ENCODE data around the gene RALY.

Gene RALY

GRCh38 chr20:34047010-34047687, 53.4 kb downstream of the RALY start:
- no peak for DNase-seq (ENCODE audit: low spot score)

DNA sequence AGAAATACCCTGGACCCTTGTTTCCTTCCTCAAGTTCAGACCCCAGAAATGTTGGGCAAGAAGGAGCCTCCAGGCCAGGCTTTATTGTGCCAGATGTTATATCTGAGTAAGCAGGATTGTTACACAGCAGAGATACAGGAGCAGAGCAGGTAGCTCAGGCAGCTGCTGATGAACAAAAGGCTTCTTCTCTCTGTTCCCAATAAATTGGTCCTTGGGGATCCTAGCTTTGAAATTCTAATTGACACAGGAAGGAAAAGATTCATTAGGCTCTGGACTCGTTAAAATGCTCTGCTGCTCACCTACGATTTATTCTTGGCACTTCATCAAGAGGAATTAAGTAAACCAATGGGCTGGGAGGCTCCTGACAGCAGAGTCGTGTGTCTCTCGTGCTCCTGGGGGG, 54.2 kb downstream of the RALY start:
- DNase-seq (ENCODE audit: low spot score), result no peak

DNA sequence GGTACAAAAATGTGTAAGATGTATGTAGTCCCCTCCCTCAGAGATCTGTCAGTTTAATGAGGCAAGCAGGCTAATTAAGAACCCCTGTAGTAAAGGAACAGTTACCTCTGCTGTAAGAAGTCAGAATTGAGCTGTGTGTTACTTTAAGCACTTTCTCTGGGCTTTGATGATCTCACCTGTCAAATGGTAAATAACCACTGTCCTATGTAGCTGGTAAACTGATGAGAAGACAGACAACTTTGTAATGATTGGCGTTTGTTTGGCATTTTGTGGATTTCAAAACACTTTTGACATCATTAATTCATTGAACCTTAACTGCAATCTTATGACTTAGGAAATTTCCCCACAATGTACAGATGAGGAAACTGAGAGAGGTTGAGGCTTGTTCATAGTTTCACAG, 55.7 kb downstream of the RALY start:
- DNase-seq (ENCODE audit: low spot score), result no peak

DNA sequence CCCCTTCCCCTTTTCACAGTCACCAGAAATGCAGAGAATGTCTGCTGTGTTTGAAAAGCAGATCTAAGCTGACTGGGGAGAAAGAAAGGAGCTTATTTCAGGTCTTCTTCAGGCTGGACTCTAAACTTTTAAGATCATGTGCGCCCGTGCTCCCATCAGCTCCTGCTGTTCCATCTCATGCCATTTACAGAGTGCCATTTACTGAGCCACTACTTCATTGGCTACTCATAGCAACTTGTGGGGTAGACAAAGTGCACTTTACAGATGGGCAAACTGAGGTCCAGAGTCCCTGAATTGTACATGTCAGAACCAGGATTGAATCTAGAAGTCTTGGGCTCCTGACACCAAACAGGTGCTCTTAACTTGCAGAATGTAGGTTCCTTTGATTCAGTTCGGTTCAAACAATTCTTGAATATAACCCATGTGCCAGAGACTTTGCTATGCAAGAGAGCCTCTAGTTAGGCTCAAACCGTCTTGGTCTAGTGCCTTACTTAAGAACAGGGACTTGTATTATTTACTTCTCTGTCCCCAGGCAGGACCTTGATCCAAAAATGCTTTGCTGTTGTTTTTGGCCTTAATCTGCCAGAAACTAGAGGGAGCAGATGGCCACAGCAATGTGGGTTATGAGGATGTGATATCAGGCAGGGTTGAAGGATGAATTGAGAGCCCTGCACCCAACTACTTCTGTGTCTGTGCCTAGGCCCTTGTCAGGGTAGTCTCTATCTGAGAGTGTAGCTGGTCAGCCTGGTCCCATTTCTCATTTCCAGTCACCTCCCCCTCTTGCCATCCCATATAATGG, 56.4 kb downstream of the RALY start:
- peak; percentile 34 for DNase-seq (ENCODE audit: low spot score)

GRCh38 chr20:34052414-34052813, 58.7 kb downstream of the RALY start:
- no peak for DNase-seq (ENCODE audit: low spot score)

DNA sequence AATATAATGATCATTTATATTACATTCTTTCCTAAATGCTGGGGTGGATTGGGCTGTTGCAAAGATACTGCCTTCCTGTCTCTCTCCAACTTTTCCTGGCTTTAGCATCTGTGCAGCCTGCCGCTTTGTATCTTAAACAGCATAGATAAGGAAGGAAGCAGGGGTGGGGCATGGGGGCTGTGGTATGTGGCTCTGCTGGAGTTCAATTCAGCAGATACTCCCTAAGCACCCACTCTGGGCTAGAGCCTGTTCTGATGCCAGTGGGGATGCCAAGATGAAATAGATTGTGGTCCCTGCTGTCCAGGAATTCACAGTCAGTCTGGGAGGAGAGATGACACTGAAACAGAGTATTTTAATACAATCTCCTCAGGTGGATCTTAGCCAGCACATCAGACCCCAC, 61.6 kb downstream of the RALY start:
- DNase-seq (ENCODE audit: low spot score), result no peak

DNA sequence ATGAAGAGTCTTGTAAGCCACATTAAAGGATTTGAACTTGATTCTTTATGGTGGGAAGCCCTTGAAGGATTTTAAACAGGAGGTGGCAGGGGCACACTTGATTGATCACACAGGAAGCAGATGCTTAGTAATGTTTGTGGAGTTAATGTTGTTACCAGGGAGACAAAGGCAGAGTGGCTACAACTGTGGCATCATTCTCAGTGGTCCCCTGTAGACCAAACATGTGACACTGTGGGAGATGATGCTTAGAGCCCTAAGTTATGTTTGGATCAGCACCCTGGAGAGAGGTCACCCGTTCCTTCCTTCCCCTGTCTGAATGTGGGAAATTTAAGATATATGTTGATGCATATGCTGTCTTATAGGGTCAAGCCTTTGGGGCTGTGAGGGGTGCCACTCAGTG, 65.1 kb downstream of the RALY start:
- no peak for DNase-seq (ENCODE audit: low spot score)

- DNase-seq (ENCODE audit: low spot score), result no peak
Measured at GRCh38 chr20:34060970-34061369, 67.3 kb downstream of the RALY start.

DNA sequence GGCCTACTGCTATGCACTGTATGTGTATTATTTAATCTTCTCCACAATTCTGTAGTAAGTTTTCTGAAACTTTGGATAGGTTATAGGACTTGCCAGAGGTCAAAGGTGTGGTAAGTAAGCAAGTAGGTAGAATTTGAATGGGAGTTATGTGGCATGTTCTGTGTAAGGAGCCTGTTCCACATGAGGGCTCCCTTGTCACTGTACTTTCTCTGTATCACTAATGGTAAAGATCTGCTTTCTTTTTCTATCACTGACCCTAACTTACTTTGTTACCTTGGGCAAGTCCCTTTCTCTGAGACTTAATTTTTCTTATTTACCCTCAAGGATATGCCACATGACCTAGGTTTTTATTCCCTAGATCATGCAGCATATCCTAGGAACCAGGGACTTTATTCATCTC, 68.0 kb downstream of the RALY start:
- DNase-seq (ENCODE audit: low spot score), result no peak

GRCh38 chr20:34062570-34063482, 69.1 kb downstream of the RALY start:
- no peak for DNase-seq (ENCODE audit: low spot score)

DNA sequence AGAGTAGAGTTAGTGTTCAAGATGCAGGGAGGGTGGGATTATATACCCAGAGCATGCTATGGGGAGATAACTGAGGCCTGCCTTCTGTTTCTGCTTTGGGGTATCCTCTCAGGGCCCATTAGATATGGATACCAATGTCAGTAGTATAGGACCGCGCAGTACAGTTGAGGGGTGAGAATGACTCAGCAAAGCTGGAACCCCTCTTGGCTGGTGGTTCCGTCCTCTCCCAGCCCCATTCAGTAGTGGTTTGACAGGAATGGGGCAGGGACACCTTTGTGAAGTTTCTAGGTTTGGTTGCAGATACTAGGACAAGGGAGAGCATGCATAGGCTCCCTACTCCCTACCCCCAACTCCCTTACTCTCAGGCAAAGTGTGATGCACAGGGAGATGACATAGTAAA, 70.6 kb downstream of the RALY start:
- no peak for DNase-seq (ENCODE audit: low spot score)

- no peak for DNase-seq (ENCODE audit: low spot score)
Measured at GRCh38 chr20:34065260-34065659, 71.5 kb downstream of the RALY start.

DNA sequence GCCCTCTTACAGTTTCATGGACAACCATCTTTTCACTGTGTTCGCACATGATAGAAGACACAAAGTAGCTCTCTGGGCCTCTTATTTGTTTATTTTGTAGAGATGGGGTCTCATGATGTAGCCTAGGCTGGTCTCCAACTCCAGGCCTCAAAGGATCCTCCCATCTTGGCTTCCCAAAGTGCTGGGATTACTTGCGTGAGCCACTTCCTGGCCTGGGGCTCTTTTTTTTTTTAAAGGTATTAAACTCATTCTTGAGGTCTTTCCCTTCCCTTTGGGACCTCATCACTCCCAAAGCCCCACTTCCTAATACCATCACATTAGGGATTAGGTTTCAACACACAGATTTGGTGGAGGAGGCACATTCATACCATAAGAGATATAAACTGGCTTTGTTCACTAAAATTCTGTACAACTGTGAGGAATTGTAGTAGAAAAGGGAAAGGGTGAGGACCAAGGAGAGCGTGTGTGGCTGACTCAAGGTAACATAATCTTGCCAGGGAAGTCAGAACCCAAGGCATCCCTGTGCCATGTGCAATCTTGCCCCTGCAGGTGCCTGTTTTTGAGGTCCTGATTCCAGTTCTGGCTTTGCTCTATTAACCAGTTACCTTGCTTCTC, 72.9 kb downstream of the RALY start:
- no peak for DNase-seq (ENCODE audit: low spot score)

DNA sequence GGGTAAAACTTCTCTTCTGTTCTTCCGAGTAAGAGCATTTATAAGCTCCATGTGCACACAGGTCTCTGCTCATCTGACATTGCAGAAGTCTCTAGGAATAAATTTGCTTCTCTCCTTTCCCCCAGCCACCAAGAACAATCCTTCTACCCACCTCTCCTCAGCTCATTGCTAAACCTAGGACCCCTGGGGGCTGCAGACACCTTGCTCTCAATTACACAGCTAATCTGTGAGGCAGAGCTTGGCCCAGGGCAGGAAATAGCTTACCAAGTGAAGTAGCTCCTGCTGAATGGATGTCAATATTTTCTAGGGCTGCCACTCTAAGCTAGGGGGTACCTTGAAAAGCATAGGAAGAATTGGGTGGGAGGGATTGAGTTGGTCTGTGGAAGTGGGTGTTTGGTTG, 74.3 kb downstream of the RALY start:
- no peak for DNase-seq (ENCODE audit: low spot score)

DNA sequence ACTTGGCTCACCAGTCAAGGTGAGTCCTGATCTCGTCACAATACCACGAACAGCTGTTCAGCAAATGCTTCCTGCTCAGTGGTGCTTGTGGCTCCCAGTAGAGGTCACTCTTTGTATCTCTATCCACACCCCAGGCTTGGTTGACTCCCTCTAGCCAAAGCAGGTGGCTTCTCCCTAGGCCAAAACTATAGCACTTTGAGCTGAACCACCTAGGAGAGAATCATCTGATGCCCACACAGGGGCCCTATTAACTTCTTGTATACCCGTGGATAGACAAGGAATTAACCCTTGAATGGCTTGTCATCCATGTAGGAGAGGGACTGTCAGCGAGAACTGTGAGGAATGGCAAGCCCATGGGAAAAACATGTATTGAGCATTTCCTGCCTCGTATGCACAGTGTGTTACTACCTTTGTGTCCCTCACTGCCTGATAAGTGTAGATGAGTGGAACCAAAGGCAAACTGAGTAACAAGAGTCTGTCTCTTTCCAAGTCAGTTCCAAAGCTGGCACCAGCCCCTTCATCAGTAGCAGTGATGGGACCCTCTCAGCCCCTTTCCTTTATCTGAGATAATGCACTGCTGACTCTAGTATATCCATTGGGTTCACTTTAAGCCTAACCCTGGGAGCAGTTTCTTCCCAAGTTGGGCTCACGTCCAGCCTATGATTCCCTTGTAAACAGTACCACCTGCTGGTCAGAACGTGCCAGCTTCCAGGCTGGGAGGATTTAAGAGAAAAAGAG, 75.8 kb downstream of the RALY start:
- peak; percentile 93 for DNase-seq (ENCODE audit: low spot score)

GRCh38 chr20:34070079-34070439, 76.3 kb downstream of the RALY start:
- DNase-seq (ENCODE audit: low spot score), result no peak

DNA sequence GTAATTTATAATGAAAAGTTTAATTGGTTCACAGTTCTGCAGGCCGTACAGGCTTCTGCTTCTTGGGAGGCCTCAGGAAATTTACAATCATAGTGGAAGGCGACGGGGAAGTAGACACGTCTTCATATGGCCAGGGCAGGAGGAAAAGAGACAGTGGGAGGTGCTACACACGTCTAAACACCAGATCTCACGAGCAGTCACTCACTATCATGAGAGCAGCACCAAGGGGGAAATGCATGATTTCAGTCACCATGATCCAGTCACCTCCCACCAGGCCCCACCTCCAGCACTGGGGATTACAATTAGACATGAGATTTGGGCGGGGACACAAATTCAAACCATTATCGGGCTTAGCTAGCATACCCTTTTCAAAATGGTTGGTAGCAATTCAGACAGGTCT, 77.1 kb downstream of the RALY start:
- no peak for DNase-seq (ENCODE audit: low spot score)

GRCh38 chr20:34072076-34072475, 78.4 kb downstream of the RALY start:
- no peak for DNase-seq (ENCODE audit: low spot score)

DNA sequence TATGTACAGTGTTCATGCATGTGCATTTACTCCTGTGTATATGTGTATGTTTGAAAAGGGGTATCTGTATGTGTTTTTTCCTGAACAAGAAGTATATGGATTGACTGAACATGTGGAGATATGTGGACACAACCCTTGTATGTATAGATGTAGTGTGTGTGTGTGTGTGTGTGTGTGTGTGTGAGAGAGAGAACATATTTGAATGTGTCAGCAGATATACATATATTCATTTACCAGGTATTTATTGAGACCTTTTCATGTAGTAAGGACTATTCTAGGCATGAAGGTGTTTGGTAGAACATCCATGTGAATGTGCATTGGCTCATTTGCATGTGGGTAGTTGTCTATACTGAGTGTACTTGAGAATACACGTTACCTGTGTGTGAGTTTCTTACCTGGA, 79.1 kb downstream of the RALY start:
- DNase-seq (ENCODE audit: low spot score), result no peak

- DNase-seq (ENCODE audit: low spot score), result no peak
Measured at GRCh38 chr20:34074101-34074760, 80.5 kb downstream of the RALY start.

- no peak for DNase-seq (ENCODE audit: low spot score)
Measured at GRCh38 chr20:34075647-34076046, 81.9 kb downstream of the RALY start.

Measured in pons (tissue), 1 donor.